ENCODE results near the gene ARX. TPM values are rescaled to one million over a fixed set of nuclear protein-coding genes. Genes with fewer than 3 reads are reported as not detected.

The ARX gene
- not detected in 2 replicates for total RNA-seq

- DNase-seq (ENCODE audit: low read depth), result peak; percentile 47
- Histone ChIP-seq H3K36me3 (ENCODE audit: control insufficient read depth, insufficient read depth, low read length) (no peaks in the 10 kb centered on the region), H3K4me3 (ENCODE audit: low read depth, low read length) (no peak within 1 kb of the TSS), H3K27me3 (ENCODE audit: control insufficient read depth, insufficient read depth, low read length) (peaks cover 41% of the 10 kb centered on the region)
- TF ChIP-seq CTCF (IDR thresholded peaks at IDR 0.05; ENCODE audit: insufficient read depth, low read length, severe bottlenecking), result no peak
- no peak for FAIRE-seq
Measured at GRCh38 chrX:25015486-25016360, at the start of gene ARX. TSS of gene ARX (minus strand) at chrX:25015965. CDS start at chrX:25015737, 228 bp downstream.

GRCh38 chrX:25059273-25059672, 43.5 kb upstream of the ARX start:
- Histone ChIP-seq H3K27me3 (ENCODE audit: control insufficient read depth, insufficient read depth, low read length) (no peaks in the 10 kb centered on the region), H3K36me3 (ENCODE audit: control insufficient read depth, insufficient read depth, low read length) (no peaks in the 10 kb centered on the region), H3K4me3 (ENCODE audit: low read depth, low read length) (no peak overlapping the region)
- FAIRE-seq, result no peak
- DNase-seq (ENCODE audit: low read depth), result no peak
- no peak for TF ChIP-seq CTCF (IDR thresholded peaks at IDR 0.05; ENCODE audit: insufficient read depth, low read length, severe bottlenecking)

GRCh38 chrX:25052798-25053534, 37.2 kb upstream of the ARX start:
- no peak for FAIRE-seq
- no peak for TF ChIP-seq CTCF (IDR thresholded peaks at IDR 0.05; ENCODE audit: insufficient read depth, low read length, severe bottlenecking)
- Histone ChIP-seq H3K4me3 (ENCODE audit: low read depth, low read length) (no peak overlapping the region), H3K27me3 (ENCODE audit: control insufficient read depth, insufficient read depth, low read length) (no peaks in the 10 kb centered on the region), H3K36me3 (ENCODE audit: control insufficient read depth, insufficient read depth, low read length) (no peaks in the 10 kb centered on the region)
- no peak for DNase-seq (ENCODE audit: low read depth)

- DNase-seq (ENCODE audit: low read depth) (no peak), FAIRE-seq (no peak)
- no peaks in the 10 kb centered on the region for H3K36me3 ChIP-seq (ENCODE audit: control insufficient read depth, insufficient read depth, low read length)
- no peaks in the 10 kb centered on the region for H3K27me3 ChIP-seq (ENCODE audit: control insufficient read depth, insufficient read depth, low read length)
- TF ChIP-seq CTCF (IDR thresholded peaks at IDR 0.05; ENCODE audit: insufficient read depth, low read length, severe bottlenecking), result no peak
- no peak overlapping the region for H3K4me3 ChIP-seq (ENCODE audit: low read depth, low read length)
Measured at GRCh38 chrX:25049971-25050370, 34.2 kb upstream of the ARX start.

GRCh38 chrX:25049357-25049756, 33.6 kb upstream of the ARX start:
- DNase-seq (ENCODE audit: low read depth) (peak; percentile 21), FAIRE-seq (no peak)
- H3K36me3 ChIP-seq (ENCODE audit: control insufficient read depth, insufficient read depth, low read length), result no peaks in the 10 kb centered on the region
- no peak for TF ChIP-seq CTCF (IDR thresholded peaks at IDR 0.05; ENCODE audit: insufficient read depth, low read length, severe bottlenecking)
- no peaks in the 10 kb centered on the region for H3K27me3 ChIP-seq (ENCODE audit: control insufficient read depth, insufficient read depth, low read length)
- H3K4me3 ChIP-seq (ENCODE audit: low read depth, low read length), result no peak overlapping the region

Measured in bronchial epithelial cell (primary cell).